HEK293T (cell line): ENCODE measurements around the gene UBE2R2.

ENCODE experiments used
- BHLHE40 ChIP-seq: fragments of 450-650 bp; IDR thresholded peaks from 2 replicates; pipeline ENCODE4 v1.6.1; 2016; ENCODE audit warnings: mild to moderate bottlenecking, moderate library complexity, borderline replicate concordance
- ELF4 ChIP-seq: fragments of 450-650 bp; IDR thresholded peaks from 2 replicates; pipeline ENCODE4 v1.6.1; 2017; ENCODE audit warnings: antibody characterized with exemption
- FOXA1 ChIP-seq: fragments of 450-650 bp; IDR thresholded peaks from 2 replicates; pipeline ENCODE4 v1.6.1; 2016; ENCODE audit warnings: mild to moderate bottlenecking
- FOXK2 ChIP-seq: fragments of 450-650 bp; IDR thresholded peaks from 2 replicates; pipeline ENCODE4 v1.6.1; 2016; ENCODE audit warnings: mild to moderate bottlenecking
- FOXM1 ChIP-seq: fragments of 450-650 bp; IDR thresholded peaks from 2 replicates; pipeline ENCODE4 v1.6.1; 2017; ENCODE audit warnings: mild to moderate bottlenecking, borderline replicate concordance
- HDGF ChIP-seq: fragments of 450-650 bp; IDR thresholded peaks from 2 replicates; pipeline ENCODE4 v1.6.1; 2017; ENCODE audit warnings: antibody characterized with exemption, borderline replicate concordance
- LEF1 ChIP-seq: fragments of 450-650 bp; IDR thresholded peaks from 2 replicates; pipeline ENCODE4 v1.6.1; 2017; ENCODE audit warnings: mild to moderate bottlenecking, borderline replicate concordance
- NFRKB ChIP-seq: fragments of 450-650 bp; IDR thresholded peaks from 2 replicates; pipeline ENCODE4 v1.6.1; 2016; ENCODE audit warnings: mild to moderate bottlenecking, moderate library complexity
- SP1 ChIP-seq: fragments of 450-650 bp; IDR thresholded peaks from 2 replicates; pipeline ENCODE4 v1.6.1; 2017
- SUZ12 ChIP-seq: fragments of 450-650 bp; IDR thresholded peaks from 2 replicates; pipeline ENCODE4 v1.6.1; 2016; ENCODE audit warnings: mild to moderate bottlenecking
- TARDBP ChIP-seq: fragments of 450-650 bp; IDR thresholded peaks from 2 replicates; pipeline ENCODE4 v1.6.1; 2016

DNA sequence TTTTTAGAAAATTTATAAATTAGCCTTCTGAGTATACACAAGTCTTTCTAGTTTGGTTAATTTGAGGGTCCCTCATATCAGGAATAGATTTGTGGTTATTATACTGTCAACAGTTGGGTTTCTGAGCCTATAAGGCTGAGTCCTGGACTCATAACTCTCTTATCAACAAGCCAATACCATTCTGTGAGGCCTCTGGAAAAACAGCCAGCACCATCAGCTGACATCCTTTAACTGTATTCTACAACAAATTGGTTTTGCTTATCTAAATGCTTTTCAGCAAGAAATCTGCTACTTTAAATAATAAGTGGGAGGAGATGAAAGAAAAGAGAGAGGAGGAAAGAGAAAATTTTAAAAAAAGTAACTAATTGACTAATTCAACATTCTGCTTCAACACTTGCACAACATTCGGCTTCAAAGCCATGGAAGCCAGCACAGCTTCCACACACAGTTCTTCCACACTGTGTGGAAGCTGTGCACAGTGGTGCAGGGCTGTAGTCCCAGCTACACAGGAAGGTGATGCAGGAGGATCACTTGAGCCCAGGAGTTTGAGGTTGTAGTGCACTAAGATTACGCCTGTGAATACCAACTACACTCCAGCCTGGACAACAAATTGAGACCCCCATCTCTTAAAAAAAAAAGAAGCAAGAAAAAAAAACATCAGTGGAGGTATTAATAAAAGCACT, 147.3 kb downstream of the UBE2R2 start:
- TF ChIP-seq SP1: no peak
- no peak for TF ChIP-seq SUZ12
- no peak for TF ChIP-seq FOXK2
- no peak for TF ChIP-seq FOXM1
- no peak for TF ChIP-seq HDGF
- TF ChIP-seq ELF4: no peak
- no peak for TF ChIP-seq TARDBP
- no peak for TF ChIP-seq LEF1
- no peak for TF ChIP-seq BHLHE40
- TF ChIP-seq NFRKB: no peak
- no peak for TF ChIP-seq FOXA1
